Astrocyte of the spinal cord (primary cell): Measurements from ENCODE around the gene GCNT2.
"Not testable (repeated sequence)": the region's sequence is repeated elsewhere in the genome, so short reads cannot be mapped to it uniquely, and the experiment has no call there.

Source experiments
- DNase-seq: peaks from one replicate; pipeline ENCODE4 v3.0.0; 2011; ENCODE audit warnings: low read depth, low spot score
- H3K4me3 ChIP-seq: 2 replicates; pipeline ENCODE4 v1.5.1; 2011; ENCODE audit warnings: low read depth, mild to moderate bottlenecking, low read length, moderate library complexity
- in situ Hi-C: cut with HindIII; loops from 2 replicates; pipeline ENCODE4 v1.10.0; 2017; ENCODE audit warnings: low sequenced_read_pairs
- TF ChIP-seq, protein P1 (sequence below): IDR thresholded peaks from 2 replicates; pipeline ENCODE4 v1.5.1; 2012; ENCODE audit warnings: low read depth, mild to moderate bottlenecking, low read length, inconsistent platforms

GCNT2 gene

DNA sequence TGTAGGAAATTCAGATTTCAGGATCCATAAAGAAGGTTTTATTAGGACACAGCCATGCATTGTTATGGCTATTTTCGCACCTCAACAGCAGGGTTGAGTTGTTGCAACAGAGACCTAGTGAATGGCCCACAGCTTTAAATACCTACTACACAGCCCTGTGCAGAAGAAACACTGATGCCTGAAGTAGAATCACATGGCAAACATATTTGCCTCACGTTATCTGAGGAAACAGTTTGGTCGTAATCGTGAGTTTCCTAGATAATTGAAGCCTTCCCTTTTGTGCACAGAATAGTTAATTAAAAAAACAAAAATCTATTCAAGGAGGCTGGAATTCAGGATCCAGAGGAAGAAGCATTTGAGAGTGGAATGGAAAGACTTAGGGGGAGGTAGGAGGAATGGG lies 55.1 kb downstream of the GCNT2 start:
- TF ChIP-seq, protein P1, sequence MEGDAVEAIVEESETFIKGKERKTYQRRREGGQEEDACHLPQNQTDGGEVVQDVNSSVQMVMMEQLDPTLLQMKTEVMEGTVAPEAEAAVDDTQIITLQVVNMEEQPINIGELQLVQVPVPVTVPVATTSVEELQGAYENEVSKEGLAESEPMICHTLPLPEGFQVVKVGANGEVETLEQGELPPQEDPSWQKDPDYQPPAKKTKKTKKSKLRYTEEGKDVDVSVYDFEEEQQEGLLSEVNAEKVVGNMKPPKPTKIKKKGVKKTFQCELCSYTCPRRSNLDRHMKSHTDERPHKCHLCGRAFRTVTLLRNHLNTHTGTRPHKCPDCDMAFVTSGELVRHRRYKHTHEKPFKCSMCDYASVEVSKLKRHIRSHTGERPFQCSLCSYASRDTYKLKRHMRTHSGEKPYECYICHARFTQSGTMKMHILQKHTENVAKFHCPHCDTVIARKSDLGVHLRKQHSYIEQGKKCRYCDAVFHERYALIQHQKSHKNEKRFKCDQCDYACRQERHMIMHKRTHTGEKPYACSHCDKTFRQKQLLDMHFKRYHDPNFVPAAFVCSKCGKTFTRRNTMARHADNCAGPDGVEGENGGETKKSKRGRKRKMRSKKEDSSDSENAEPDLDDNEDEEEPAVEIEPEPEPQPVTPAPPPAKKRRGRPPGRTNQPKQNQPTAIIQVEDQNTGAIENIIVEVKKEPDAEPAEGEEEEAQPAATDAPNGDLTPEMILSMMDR = no peak
- no peak overlapping the region for H3K4me3 ChIP-seq
- DNase-seq = no peak
- in situ Hi-C loops = no loop called here

DNA sequence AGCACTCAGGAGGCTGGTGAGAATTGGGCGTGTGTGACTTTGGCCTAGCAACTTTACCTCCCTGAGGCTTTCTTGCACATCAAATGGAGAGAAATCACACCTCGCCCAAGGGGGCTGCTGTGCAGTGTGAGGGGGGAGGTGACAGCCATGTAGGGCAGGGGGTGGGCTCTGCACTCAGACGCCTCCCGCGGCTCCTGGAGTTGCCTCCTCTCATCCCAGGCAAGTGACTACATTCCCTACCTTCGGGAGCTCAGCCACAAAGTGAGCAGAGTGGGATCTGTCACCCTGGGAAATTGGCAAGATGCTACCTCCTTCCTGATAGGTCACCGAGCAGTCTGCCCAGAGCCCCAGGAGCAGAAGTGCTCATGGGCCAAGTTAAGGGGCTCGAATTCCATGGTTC lies 56.0 kb downstream of the GCNT2 start:
- no peak overlapping the region for H3K4me3 ChIP-seq
- TF ChIP-seq, protein P1 = no peak
- no peak for DNase-seq
- in situ Hi-C loops = no loop called here

DNA sequence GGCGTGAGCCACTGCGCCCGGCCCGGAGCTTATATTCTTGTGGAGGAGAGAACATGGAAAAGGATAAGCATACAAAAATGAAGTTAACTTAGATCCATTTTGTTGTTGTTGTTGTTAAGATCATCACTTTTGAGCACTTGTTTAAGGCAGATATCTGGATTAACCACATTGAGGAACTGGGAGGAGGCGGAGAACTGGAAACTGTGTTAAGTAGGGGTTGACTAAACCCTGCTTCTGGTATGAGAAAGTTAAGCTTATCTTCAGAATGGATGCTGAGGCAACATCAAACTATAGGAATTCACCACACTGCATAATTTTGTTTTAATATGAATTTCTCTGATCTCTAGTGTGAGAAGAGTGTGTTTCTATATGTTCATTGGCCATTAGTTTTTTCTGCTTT lies 57.6 kb downstream of the GCNT2 start:
- TF ChIP-seq, protein P1 = no peak
- in situ Hi-C loops = no loop called here
- no peak overlapping the region for H3K4me3 ChIP-seq
- no peak for DNase-seq

DNA sequence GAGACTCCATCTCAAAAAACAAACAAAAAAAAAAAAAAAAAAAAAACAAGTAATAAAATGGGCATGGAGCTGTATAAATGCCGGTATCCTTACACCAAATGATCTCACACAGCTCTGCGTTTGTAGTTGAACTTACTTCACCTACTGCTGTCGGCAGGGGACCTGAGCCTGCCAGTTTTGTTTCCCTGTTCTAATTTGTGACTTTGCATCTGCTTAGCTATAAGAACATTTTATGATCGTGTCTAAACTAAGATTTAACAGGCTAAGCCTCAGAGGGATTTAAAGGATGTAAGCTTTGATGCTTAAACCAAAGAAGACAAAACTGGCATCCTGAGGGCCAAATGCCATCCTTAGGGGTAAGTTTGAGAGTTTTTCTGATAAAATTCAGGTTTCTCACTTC lies 58.7 kb downstream of the GCNT2 start:
- H3K4me3 ChIP-seq = no peak overlapping the region
- DNase-seq = no peak
- in situ Hi-C loops = no loop called here
- TF ChIP-seq, protein P1 = no peak

DNA sequence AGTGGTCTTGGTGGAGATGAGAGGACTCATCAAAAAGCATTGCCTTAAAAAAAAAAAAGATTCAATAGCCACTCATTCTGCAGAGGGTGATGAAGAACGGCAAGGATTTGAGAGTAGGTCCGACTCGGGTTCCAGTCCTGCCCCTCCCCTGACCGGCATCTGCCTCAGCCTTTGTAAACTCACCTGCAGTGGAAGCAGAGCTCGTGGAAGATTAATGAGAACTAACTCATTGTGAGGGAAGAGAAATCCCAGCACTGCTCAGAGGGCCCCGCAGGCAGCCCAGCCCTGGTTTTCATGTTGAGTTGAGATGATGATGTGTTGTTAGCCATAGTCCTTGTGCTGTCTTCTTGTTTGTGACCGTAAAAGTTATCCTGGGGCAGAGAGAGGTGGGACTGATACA lies 59.4 kb downstream of the GCNT2 start:
- in situ Hi-C loops = no loop called here
- no peak overlapping the region for H3K4me3 ChIP-seq
- TF ChIP-seq, protein P1 = no peak
- DNase-seq = no peak

DNA sequence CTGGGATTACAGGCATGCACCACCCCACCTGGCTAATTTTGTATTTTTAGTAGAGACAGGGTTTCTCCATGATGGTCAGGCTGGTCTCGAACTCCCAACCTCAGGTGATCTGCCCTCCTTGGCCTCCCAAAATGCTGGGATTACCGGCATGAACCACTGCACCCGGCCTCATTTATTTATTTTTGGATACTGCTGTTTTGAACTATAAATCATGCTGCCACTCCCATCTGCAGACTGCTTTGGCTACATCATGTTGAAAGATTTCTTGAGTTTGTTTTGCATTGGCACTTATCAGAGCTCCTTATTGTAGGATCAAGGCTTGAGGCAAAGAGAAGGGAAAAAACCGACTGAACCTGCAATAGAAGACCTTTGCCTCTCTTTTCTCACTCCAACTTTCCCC lies 60.3 kb downstream of the GCNT2 start:
- DNase-seq, in situ Hi-C loops, H3K4me3 ChIP-seq: not testable (repeated sequence)

DNA sequence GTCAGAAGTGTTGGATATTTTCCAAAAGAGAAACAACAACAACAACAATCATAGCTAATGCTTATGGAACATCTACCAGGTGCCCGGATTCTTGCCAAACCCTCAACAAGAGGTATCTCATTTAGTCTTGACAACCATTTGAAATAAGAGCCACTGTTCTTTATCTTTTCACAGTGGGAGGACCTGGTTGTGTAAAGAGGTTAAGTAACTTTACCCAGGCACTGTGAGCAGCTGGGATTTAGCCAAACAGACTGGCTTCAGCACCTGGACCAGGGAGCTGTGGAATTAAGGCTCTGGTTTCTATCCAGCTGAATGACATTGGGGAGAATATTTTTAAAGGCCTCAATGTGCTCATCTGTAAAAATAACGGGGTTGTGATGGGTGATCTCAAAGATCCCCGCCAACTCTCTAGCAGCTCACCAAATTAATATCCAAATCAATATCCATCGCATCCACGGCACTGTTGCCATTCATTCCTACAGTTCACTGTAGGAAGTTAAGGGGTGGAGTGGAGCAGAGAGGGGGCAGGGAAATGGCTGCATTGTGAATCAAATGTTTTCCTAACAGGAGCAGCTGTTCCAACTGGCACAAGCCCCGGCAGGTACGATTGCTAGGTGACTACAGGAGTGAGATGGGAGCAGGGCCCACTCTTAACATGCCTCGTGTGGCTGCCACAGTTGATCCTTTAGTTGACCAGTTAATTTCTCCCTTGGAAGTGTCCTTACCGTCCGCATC lies 61.8 kb downstream of the GCNT2 start:
- TF ChIP-seq, protein P1 = no peak
- no peak for DNase-seq
- in situ Hi-C loops = no loop called here
- H3K4me3 ChIP-seq = no peak overlapping the region
